Lower leg skin (tissue), 3 donors: ENCODE results near the gene DCXR.

Experiments used
- CTCF ChIP-seq, 3 donors: fragments of 450-650 bp; IDR thresholded peaks; one replicate each; pipeline ENCODE4 v1.5.1; 2016; ENCODE audit warnings: antibody characterized with exemption in 3 of 3, mild to moderate bottlenecking in 3 of 3, moderate library complexity in 2 of 3
- POLR2A ChIP-seq, 2 donors: fragments of 450-650 bp; IDR thresholded peaks; one replicate each; pipeline ENCODE4 v1.6.1; 2016 to 2017; ENCODE audit warnings: antibody characterized with exemption in 2 of 2, mild to moderate bottlenecking in 1 of 2, moderate library complexity in 1 of 2

GRCh38 chr17:82079001-82079677 is 41.6 kb upstream of the DCXR start:
- TF ChIP-seq CTCF (IDR thresholded peaks at IDR 0.05) (no peak), POLR2A (IDR thresholded peaks at IDR 0.05) (no peak)
